HG03097 (cell line): ENCODE measurements around the gene ZMIZ1.

Experiments
- ATAC-seq: cut with Tn5 transposase; IDR thresholded peaks from one replicate; pipeline ENCODE4 v1.9.1; 2021; ENCODE audit not compliant: unreplicated experiment, low FRiP score

ZMIZ1 gene

GRCh38 chr10:79180414-79181221, 111.9 kb downstream of the ZMIZ1 start:
- ATAC-seq, result no peak

DNA sequence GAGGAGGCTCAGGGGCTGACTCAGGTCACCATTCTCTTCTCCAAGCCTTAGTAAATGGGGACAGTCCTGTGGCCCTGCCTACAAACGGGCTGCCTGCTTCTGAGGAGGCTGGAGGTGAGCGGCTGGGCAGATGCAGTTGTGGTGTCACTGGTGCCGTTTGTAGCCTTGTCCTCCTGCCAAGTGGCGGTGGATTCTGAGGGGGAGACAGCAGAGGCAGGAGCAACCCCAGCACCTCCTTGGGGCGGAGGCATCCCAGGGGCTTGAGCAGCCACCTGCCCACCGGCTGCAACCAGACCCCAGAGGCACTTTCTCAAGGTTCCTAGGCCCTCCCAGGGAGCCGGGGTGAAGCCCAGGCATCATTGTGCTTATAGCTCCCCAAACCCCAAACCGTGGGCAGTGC, 112.5 kb downstream of the ZMIZ1 start:
- ATAC-seq, result no peak

DNA sequence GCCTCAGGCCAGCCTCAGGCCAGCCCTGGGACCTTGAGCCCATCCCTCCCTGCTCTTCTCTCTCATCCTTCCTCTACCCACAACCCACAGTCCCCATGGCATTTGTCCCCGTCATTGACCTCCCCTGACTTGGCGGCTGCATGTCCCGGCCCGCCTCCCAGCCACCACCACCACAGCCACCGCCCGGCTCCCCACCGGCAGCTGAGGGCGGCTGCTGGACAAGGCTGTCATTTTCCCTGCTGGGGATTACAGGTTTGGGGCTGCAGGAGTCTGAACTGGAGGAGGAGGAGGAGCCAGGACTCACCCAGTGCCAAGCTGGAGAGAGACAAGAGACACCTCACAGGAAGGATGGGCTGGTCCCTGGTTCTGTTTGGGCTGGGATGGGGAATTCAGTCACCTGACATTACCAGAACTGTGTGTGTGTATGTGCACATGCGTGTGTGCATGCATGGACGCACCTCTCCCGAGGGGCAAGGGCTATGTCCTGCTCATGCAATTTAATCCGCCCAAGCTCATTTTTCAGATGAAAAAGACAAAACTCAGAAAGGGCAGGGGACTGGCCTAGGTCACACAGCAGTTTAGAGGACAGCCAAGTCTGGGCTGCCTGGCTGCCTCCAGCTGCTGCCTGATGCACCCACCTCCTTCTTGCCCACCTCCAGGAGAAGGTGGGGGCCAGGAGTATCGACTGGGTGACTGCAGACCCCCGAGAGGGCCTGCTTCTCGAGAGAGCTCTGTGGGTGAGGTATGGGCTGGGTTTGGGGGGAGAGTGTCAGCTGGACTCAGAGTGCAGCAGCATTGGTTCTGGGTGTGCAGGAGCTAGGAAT, 113.1 kb downstream of the ZMIZ1 start:
- no peak for ATAC-seq

- no peak for ATAC-seq
These were observed 114.2 kb downstream of the ZMIZ1 start for GRCh38 chr10:79182781-79183467.

GRCh38 chr10:79183468-79183865, 114.7 kb downstream of the ZMIZ1 start:
- ATAC-seq, result no peak

- no peak for ATAC-seq
These were observed 115.4 kb downstream of the ZMIZ1 start for GRCh38 chr10:79184145-79184625.

GRCh38 chr10:79184657-79185056, 115.9 kb downstream of the ZMIZ1 start:
- no peak for ATAC-seq

DNA sequence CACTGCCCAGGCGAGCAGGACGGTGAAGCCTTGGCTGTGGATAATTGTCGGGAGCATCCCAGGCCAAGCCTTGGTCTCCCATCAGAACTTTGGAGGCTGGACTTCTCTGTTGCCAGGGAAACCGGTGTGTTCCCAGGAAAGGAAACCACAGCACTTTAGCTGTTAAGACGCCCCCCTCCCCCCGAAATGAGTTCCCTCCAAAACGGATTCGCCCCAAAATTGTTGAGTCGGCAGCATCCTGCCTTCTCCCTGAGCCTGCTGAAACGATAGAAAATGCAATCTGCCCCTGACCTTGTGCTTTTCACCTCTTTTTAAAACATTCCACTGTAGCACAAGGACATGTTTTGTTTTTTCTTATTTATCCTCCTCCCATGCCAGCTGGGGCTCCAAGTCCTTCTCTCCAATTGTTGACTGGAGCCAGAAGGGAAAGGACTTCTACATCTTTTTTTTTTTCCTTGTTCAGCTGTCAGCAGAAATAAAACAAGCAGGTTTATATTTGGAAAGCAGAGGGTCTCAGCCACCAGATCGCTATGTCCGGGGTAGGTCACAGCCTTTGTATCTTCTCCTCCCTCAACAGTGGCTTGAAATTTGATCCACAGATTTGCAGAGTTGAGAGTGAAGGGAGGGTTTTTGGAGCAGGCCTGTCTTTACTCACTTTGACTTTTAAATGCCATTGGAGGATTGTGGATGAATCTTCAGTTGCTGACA, 116.5 kb downstream of the ZMIZ1 start:
- ATAC-seq, result no peak

- ATAC-seq, result no peak
These were observed 117.1 kb downstream of the ZMIZ1 start for GRCh38 chr10:79185796-79186374.

DNA sequence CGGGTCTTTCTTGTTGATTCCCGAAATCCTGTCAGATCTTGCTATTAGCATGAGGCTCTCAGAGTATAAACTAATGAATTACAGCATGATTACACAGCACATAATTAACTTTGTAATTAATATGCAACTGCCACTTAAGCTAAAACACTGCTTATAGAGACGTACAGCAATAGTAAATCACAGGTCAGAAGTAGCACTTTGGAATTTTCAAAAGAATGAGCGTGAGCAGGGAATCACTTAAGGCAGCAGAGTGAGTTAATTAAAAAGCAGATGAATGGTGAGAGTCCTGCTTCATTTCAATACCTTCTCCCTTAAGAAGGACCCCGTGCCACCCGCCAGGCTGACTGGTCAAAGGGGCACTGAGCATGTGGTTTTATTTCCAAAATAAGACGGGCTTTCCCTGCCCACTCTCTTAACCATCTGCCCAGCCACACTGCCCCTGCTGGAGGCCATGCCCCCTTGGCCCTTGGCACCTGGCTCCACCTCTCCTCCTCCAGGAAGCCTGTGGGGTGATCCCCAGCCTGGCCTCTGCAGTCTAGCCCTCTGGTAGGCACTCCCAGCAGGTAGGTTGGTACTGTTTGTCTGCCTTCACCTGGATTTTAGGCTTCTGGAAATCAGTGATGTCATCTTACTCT, 117.8 kb downstream of the ZMIZ1 start:
- ATAC-seq, result no peak

DNA sequence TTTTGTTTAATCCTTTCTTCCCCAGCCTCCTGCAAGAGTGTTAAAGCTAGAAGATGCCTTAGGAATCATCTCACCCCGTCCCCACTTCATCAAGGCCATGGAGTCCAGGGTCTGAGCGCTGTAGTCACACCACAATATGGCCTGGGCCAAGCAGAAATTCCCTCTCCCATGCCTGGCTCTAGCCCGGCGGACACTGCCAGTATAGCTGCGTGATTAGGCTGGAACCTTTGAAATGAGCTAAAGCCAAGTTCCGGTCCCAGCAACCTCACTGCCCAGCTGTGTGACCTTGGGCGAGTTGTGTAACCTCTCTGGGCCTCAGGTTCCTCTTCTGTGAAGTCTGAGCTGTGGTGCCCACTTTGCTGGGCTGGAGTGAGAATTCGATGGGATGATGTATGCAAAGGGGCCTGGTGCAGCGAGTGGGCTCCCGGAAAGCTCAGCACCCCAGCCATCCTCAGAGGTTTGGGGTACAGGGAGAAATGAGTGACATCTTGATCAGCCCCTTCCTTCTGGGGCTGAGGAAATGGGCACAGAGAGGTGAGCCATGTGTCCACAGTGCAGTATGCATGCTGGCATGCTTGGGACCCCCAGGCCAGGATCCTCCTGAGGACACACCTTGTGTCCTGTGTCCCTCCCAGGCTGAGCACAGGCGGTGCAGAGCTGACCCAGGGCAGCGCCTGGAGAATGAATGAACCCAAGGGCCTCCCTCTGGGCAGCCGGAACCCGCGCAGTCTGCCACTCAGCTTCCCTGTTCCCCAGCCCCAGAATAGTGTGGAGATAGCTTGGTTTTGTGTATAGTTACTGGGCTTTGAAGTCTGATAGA, 118.6 kb downstream of the ZMIZ1 start:
- no peak for ATAC-seq

DNA sequence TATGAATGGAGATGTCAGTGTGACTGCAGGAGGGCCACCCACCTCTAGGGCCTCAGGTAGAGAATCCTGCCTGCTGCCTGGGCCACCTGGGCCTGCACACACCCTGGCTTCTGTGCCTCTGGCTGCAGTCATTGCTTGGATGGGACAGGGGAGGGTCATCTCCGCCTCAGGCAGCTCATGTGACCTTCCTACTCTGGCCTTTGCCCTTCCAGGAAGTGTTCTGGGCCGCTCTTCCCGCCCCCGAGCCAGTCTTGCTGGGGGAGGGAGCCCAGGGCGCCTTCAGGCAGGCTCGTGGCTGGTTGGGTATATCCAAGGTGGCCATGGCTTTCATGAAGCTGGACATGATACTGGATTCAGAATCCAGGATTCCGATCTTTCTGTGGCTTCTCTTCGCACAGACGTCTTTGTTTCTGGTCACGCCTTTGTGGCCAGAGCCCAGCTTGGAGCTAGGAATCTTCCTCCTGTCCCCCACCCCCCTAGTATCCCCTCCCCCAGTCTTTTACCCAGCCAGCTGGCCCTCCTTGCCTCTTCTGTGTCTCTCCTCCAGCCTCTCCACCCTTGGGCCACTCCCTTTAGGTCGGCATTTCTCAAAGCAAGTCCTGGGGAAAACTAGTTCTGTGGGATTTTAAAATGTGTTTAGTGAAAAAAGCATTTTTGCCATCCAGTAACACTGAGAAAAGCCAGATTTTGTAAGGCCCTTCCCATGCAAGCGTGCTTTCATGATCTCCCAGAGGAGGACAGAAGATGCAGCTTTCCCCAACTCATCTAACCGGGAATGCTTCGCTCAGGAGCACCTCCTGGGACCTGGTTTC, 119.6 kb downstream of the ZMIZ1 start:
- ATAC-seq, result no peak

DNA sequence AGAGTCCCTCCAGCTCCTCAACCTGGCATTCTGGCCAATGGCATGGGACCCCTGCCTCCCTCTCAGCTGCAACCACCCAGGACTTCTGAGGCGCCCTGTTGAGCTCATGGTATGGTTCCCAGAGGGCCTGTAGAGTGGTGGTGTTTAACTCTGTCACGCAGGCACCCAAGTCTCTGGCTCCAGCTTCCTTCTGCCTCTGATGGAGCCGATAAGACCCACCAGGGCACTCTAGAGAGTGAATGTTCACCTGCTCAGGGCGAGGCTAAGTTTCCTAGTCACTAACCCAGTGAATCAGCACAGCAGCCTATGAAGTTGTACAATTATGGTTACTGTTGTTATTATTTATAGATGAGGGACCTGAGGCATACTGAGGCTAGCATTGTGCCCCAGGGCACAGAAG, 120.4 kb downstream of the ZMIZ1 start:
- ATAC-seq, result no peak

DNA sequence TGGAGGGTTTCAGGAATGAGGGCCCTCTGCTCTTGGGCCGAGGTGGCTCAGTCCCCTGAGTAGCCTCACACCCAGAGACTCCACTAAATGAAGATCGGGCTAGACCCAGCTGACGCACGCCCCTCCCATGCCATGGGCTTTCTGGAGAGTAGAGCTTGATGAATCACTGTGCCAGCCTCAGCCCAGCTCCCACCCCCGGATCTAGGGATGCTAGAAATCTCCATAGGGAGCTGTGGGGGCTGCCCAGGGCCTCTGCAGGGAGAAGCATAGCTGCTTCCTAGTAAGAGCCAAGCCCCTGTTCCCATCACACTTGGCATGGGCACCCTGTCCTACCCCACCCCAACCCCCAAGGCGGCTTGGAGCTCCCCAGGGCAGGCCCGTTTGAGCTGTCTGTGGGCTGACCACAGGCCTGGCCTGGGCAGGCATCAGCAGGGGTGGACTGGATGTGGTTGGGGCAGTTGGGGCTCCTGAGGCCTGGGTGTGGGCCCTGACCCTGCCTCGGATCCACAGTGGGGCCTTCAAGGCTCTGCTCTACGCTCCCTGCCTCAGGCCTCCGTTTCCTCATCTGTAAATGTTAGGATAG, 121.2 kb downstream of the ZMIZ1 start:
- no peak for ATAC-seq

GRCh38 chr10:79190740-79191261, 122.0 kb downstream of the ZMIZ1 start:
- ATAC-seq, result no peak

DNA sequence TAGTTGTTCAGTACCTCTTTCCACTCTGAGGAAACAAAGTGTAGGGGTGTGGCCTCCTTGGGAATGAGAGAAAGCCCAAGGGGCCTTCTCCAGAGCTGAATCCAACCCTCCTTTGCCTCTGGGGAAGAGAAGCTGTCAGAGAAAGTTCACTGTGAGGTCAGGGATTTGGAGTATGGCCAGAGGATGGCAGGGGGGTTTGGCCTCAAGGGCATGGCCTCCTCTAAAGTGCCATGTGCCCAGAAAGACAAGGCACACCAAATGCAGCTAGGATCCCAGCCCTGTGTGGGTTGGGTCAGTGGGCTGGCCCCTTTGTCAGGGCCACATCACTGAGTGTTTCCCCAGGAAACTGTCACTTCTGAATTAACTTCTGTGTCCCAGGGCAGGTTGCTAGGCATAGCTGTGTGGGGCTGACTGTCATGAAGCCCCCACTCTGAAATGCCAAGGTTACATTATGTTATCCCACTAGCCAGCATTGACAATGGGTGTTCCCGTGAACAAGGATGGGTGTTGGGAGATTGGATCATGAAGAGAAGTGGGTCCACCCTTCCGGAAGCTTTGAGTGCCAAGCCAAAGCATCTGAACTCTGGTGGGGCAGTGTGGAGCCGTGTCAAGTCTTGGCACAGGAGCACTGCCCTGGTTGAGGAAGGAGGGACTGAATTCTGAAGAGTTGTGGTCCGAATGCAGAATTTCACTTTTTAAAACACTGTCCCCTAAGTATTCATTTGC, 123.3 kb downstream of the ZMIZ1 start:
- ATAC-seq, result no peak

GRCh38 chr10:79192677-79193003, 123.9 kb downstream of the ZMIZ1 start:
- ATAC-seq, result no peak
